NT2/D1 (cell line): ENCODE data around the gene ANKLE2.
"Not testable (repeated sequence)": the region's sequence is repeated elsewhere in the genome, so short reads cannot be mapped to it uniquely, and the experiment has no call there.

Experiments
- DNase-seq: peaks from one replicate; pipeline ENCODE4 v3.0.0-alpha.2; 2011; ENCODE audit warnings: low read depth, low spot score
- H3K27me3 ChIP-seq: 2 replicates; pipeline ENCODE4 v1.6.0; 2011; ENCODE audit warnings: mild to moderate bottlenecking; ENCODE audit not compliant: insufficient read length, insufficient read depth
- H3K36me3 ChIP-seq: 2 replicates; pipeline ENCODE4 v1.6.1; 2011; ENCODE audit warnings: mild to moderate bottlenecking, low read length, mixed read lengths; ENCODE audit not compliant: insufficient read depth, insufficient read length
- H3K4me1 ChIP-seq: 2 replicates; pipeline ENCODE4 v1.5.1; 2011; ENCODE audit not compliant: insufficient read depth, insufficient read length
- H3K4me3 ChIP-seq: 2 replicates; pipeline ENCODE4 v1.5.1; 2011; ENCODE audit warnings: low read depth; ENCODE audit not compliant: insufficient read length
- H3K9ac ChIP-seq: 2 replicates; pipeline ENCODE4 v1.6.0; 2011; ENCODE audit warnings: low read depth; ENCODE audit not compliant: insufficient read length
- H3K9me3 ChIP-seq: 2 replicates; pipeline ENCODE4 v1.5.1; 2011; ENCODE audit warnings: mild to moderate bottlenecking, low read length; ENCODE audit not compliant: insufficient read depth
- SUZ12 ChIP-seq: IDR thresholded peaks from 2 replicates; pipeline ENCODE4 v1.6.1; 2011; ENCODE audit not compliant: insufficient read length, insufficient read depth; ENCODE audit errors: extremely low read depth
- YY1 ChIP-seq: IDR thresholded peaks from 2 replicates; pipeline ENCODE4 v1.6.1; 2011; ENCODE audit not compliant: insufficient read length, insufficient read depth
- ZNF274 ChIP-seq: IDR thresholded peaks from 2 replicates; pipeline ENCODE4 v1.6.1; 2011; ENCODE audit warnings: mild to moderate bottlenecking, low read depth, low read length

The ANKLE2 gene

GRCh38 chr12:132702640-132703039, 59.0 kb downstream of the ANKLE2 start:
- no peak overlapping the region for H3K9ac ChIP-seq
- H3K4me1 ChIP-seq, result peaks cover 5% of the 10 kb centered on the region
- H3K27me3 ChIP-seq, result no peaks in the 10 kb centered on the region
- DNase-seq, result no peak
- H3K9me3 ChIP-seq, result no peaks in the 10 kb centered on the region
- H3K36me3 ChIP-seq, result peaks cover 58% of the 10 kb centered on the region
- TF ChIP-seq ZNF274 (no peak), YY1 (no peak), SUZ12 (no peak)
- H3K4me3 ChIP-seq, result no peak overlapping the region

GRCh38 chr12:132700212-132700822, 61.3 kb downstream of the ANKLE2 start:
- Histone ChIP-seq H3K36me3 (peaks cover 73% of the 10 kb centered on the region), H3K27me3 (no peaks in the 10 kb centered on the region), H3K4me1 (peaks cover 3% of the 10 kb centered on the region), H3K9me3 (no peaks in the 10 kb centered on the region), H3K4me3 (no peak overlapping the region), H3K9ac (no peak overlapping the region)
- TF ChIP-seq SUZ12 (no peak), ZNF274 (no peak), YY1 (no peak)
- no peak for DNase-seq

- Histone ChIP-seq H3K36me3 (peaks cover 65% of the 10 kb centered on the region), H3K4me3 (no peak overlapping the region), H3K4me1 (peaks cover 3% of the 10 kb centered on the region), H3K9me3 (no peaks in the 10 kb centered on the region), H3K27me3 (no peaks in the 10 kb centered on the region), H3K9ac (no peak overlapping the region)
- TF ChIP-seq YY1 (no peak), ZNF274 (no peak), SUZ12 (no peak)
- DNase-seq, result no peak
Observed at GRCh38 chr12:132698341-132698740, 63.3 kb downstream of the ANKLE2 start.

- TF ChIP-seq ZNF274 (no peak), YY1 (no peak), SUZ12 (no peak)
- no peaks in the 10 kb centered on the region for H3K9me3 ChIP-seq
- no peaks in the 10 kb centered on the region for H3K4me1 ChIP-seq
- H3K9ac ChIP-seq, result no peak overlapping the region
- H3K27me3 ChIP-seq, result no peaks in the 10 kb centered on the region
- DNase-seq, result no peak
- H3K36me3 ChIP-seq, result peaks cover 51% of the 10 kb centered on the region
- H3K4me3 ChIP-seq, result no peak overlapping the region
Observed at GRCh38 chr12:132695431-132695830, 66.2 kb downstream of the ANKLE2 start.

- peaks cover 55% of the 10 kb centered on the region for H3K36me3 ChIP-seq
- not testable (repeated sequence) for H3K4me1 ChIP-seq
Observed at GRCh38 chr12:132694888-132695287, 66.7 kb downstream of the ANKLE2 start.

GRCh38 chr12:132692030-132692429, 69.6 kb downstream of the ANKLE2 start:
- H3K36me3 ChIP-seq, result peaks cover 38% of the 10 kb centered on the region
- H3K27me3 ChIP-seq, result peaks cover 19% of the 10 kb centered on the region
- not testable (repeated sequence) for H3K9ac ChIP-seq, DNase-seq, H3K9me3 ChIP-seq, H3K4me3 ChIP-seq, H3K4me1 ChIP-seq

More at GRCh38 chr12:132694888-132695287, 66.7 kb downstream of the ANKLE2 start:
- not testable (repeated sequence) for H3K27me3 ChIP-seq, H3K9me3 ChIP-seq, DNase-seq, H3K4me3 ChIP-seq, H3K9ac ChIP-seq

- Histone ChIP-seq H3K27me3 (peaks cover 19% of the 10 kb centered on the region), H3K36me3 (peaks cover 27% of the 10 kb centered on the region), H3K4me1 (no peaks in the 10 kb centered on the region), H3K9ac (no peak overlapping the region), H3K9me3 (no peaks in the 10 kb centered on the region), H3K4me3 (no peak overlapping the region)
- no peak for TF ChIP-seq ZNF274
- TF ChIP-seq SUZ12, result no peak
- no peak for TF ChIP-seq YY1
- DNase-seq, result no peak
Observed at GRCh38 chr12:132690112-132690511, 71.5 kb downstream of the ANKLE2 start.

- peaks cover 26% of the 10 kb centered on the region for H3K36me3 ChIP-seq
- no peak for TF ChIP-seq YY1
- TF ChIP-seq SUZ12, result no peak
- TF ChIP-seq ZNF274, result no peak
- peak overlapping the region; percentile 15 for H3K9ac ChIP-seq
- H3K27me3 ChIP-seq, result peaks cover 19% of the 10 kb centered on the region
- no peaks in the 10 kb centered on the region for H3K4me1 ChIP-seq
- DNase-seq, result no peak
- H3K9me3 ChIP-seq, result no peaks in the 10 kb centered on the region
- peak overlapping the region; percentile 12 for H3K4me3 ChIP-seq
Observed at GRCh38 chr12:132689227-132689626, 72.4 kb downstream of the ANKLE2 start.
